ENCODE measurements around the gene C2orf72. TPM values are rescaled to one million over a fixed set of nuclear protein-coding genes. Genes with fewer than 3 reads are reported as not detected.
A peak's percentile ranks its signal among the peaks of the same experiment; 100 is the strongest.

Gene C2orf72
- total and polyA plus RNA-seq, 7 experiments from 2014 or later = 0.60 TPM; not detected in 6

GRCh38 chr2:231038483-231039293, 1.4 kb downstream of the C2orf72 start:
- no peak for DNase-seq
- intact Hi-C loops (cut with micrococcal nuclease) = no loop called here
- Mint-ChIP-seq H3K4me1 (peaks cover 0 to 7% (median 5%) of the 10 kb centered on the region in 7 donors), H3K4me3 (peak overlapping the region; percentile 14 to 78 (median 52)), H3K9me3 (no peaks in the 10 kb centered on the region), H3K27me3 (peaks cover 58 to 75% (median 60%) of the 10 kb centered on the region in 5 donors), H3K36me3 (peaks cover 0 to 4% (median 0%) of the 10 kb centered on the region in 5 donors), H3K27ac (no peak overlapping the region)
- ChIA-PET CTCF (no interaction called here), POLR2A (interaction anchor here (0.6 kb wide), 1 partner anchor 20 kb away, joined by 3 read pairs; no protein-coding TSS in a partner anchor)
- no peak overlapping the region for H3K27ac ChIP-seq (ENCODE audit: low read depth, low read length)
- H3K36me3 ChIP-seq (ENCODE audit: control insufficient read depth in 2 of 3, insufficient read depth in 3 of 3, low read length in 3 of 3) = no peaks in the 10 kb centered on the region
- H3K9me3 ChIP-seq (ENCODE audit: control insufficient read depth in 2 of 3, low read length in 3 of 3) = no peaks in the 10 kb centered on the region
- ATAC-seq = no peak
- H3K27me3 ChIP-seq (ENCODE audit: control insufficient read depth in 2 of 2, insufficient read depth in 2 of 2, low read length in 2 of 2) = peaks cover 6 to 9% of the 10 kb centered on the region in 2 donors
- no peaks in the 10 kb centered on the region for H3K4me1 ChIP-seq (ENCODE audit: control insufficient read depth in 2 of 2, insufficient read depth in 2 of 2, low read length in 2 of 2)
- no peak overlapping the region for H3K4me3 ChIP-seq (ENCODE audit: low read length)

GRCh38 chr2:231039294-231039664, 2.0 kb downstream of the C2orf72 start:
- DNase-seq (no peak), ATAC-seq (no peak)
- ChIA-PET POLR2A (no interaction called here), CTCF (no interaction called here)
- Mint-ChIP-seq H3K9me3 (no peaks in the 10 kb centered on the region), H3K27me3 (peaks cover 55 to 69% (median 58%) of the 10 kb centered on the region in 5 donors), H3K27ac (no peak overlapping the region), H3K4me1 (peaks cover 0 to 7% (median 5%) of the 10 kb centered on the region in 7 donors), H3K36me3 (peaks cover 0 to 4% (median 0%) of the 10 kb centered on the region in 5 donors), H3K4me3 (peak overlapping the region in 3 of 10 donors; percentile 21 to 45 (median 25))
- Histone ChIP-seq H3K4me1 (ENCODE audit: control insufficient read depth in 2 of 2, insufficient read depth in 2 of 2, low read length in 2 of 2) (no peaks in the 10 kb centered on the region), H3K27ac (ENCODE audit: low read depth, low read length) (no peak overlapping the region), H3K9me3 (ENCODE audit: control insufficient read depth in 2 of 3, low read length in 3 of 3) (no peaks in the 10 kb centered on the region), H3K36me3 (ENCODE audit: control insufficient read depth in 2 of 3, insufficient read depth in 3 of 3, low read length in 3 of 3) (no peaks in the 10 kb centered on the region), H3K27me3 (ENCODE audit: control insufficient read depth in 2 of 2, insufficient read depth in 2 of 2, low read length in 2 of 2) (peaks cover 6 to 9% of the 10 kb centered on the region in 2 donors), H3K4me3 (ENCODE audit: low read length) (no peak overlapping the region)
- intact Hi-C loops (cut with micrococcal nuclease) = no loop called here

DNA sequence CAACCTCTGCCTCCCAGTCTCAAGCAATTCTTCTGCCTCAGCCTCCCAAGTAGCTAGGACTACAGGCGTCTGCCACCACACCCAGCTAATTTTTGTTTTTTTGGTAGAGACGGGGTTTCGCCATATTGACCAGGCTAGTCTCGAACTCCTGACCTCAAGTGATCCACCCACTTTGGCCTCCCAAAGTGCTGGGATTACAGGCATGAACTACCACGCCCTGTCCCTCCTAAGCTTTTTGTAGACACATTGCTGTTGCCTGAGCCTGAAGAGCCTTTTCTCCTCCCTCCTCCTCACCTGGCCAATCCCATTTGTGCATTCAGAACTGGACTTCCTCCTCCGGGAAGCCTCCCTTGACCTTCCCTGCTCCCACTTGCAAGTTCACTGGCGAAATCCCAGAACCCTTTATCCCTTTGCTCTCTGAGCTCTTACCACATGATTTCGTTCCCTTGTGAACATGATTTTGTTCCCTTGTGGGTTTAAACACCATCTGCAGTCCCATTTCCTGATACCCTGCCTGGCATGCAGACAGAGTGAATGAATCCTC, 2.6 kb downstream of the C2orf72 start:
- CTCF ChIA-PET = no interaction called here
- H3K27me3 ChIP-seq (ENCODE audit: control insufficient read depth in 2 of 2, insufficient read depth in 2 of 2, low read length in 2 of 2) = peaks cover 6 to 9% of the 10 kb centered on the region in 2 donors

GRCh38 chr2:231041061-231041689, 3.9 kb downstream of the C2orf72 start:
- Histone ChIP-seq H3K27ac (ENCODE audit: low read depth, low read length) (no peak overlapping the region), H3K4me1 (ENCODE audit: control insufficient read depth in 2 of 2, insufficient read depth in 2 of 2, low read length in 2 of 2) (no peaks in the 10 kb centered on the region), H3K27me3 (ENCODE audit: control insufficient read depth in 2 of 2, insufficient read depth in 2 of 2, low read length in 2 of 2) (peaks cover 3 to 7% of the 10 kb centered on the region in 2 donors), H3K9me3 (ENCODE audit: control insufficient read depth in 2 of 3, low read length in 3 of 3) (no peaks in the 10 kb centered on the region), H3K4me3 (ENCODE audit: low read length) (no peak overlapping the region), H3K36me3 (ENCODE audit: control insufficient read depth in 2 of 3, insufficient read depth in 3 of 3, low read length in 3 of 3) (no peaks in the 10 kb centered on the region)
- Mint-ChIP-seq H3K4me1 (peaks cover 0 to 7% (median 5%) of the 10 kb centered on the region in 7 donors), H3K27ac (no peak overlapping the region), H3K27me3 (peaks cover 48 to 56% (median 50%) of the 10 kb centered on the region in 5 donors), H3K4me3 (no peak overlapping the region), H3K9me3 (no peaks in the 10 kb centered on the region), H3K36me3 (peaks cover 0 to 4% (median 0%) of the 10 kb centered on the region in 5 donors)
- DNase-seq = no peak
- no peak for ATAC-seq
- CTCF ChIA-PET = no interaction called here
- intact Hi-C loops (cut with micrococcal nuclease) = no loop called here
- POLR2A ChIA-PET = no interaction called here

More for the DNA sequence above, 2.6 kb downstream of the C2orf72 start:
- Mint-ChIP-seq H3K4me3 (peak overlapping the region in 3 of 10 donors; percentile 11 to 25 (median 21)), H3K27me3 (peaks cover 53 to 63% (median 58%) of the 10 kb centered on the region in 5 donors), H3K36me3 (peaks cover 0 to 4% (median 0%) of the 10 kb centered on the region in 5 donors), H3K9me3 (no peaks in the 10 kb centered on the region), H3K4me1 (peaks cover 0 to 7% (median 5%) of the 10 kb centered on the region in 7 donors), H3K27ac (no peak overlapping the region)
- no peak for ATAC-seq
- no peak overlapping the region for H3K4me3 ChIP-seq (ENCODE audit: low read length)
- no peaks in the 10 kb centered on the region for H3K4me1 ChIP-seq (ENCODE audit: control insufficient read depth in 2 of 2, insufficient read depth in 2 of 2, low read length in 2 of 2)
- no peaks in the 10 kb centered on the region for H3K36me3 ChIP-seq (ENCODE audit: control insufficient read depth in 2 of 3, insufficient read depth in 3 of 3, low read length in 3 of 3)
- POLR2A ChIA-PET = no interaction called here
- no peak for DNase-seq
- no peaks in the 10 kb centered on the region for H3K9me3 ChIP-seq (ENCODE audit: control insufficient read depth in 2 of 3, low read length in 3 of 3)
- intact Hi-C loops (cut with micrococcal nuclease) = no loop called here
- no peak overlapping the region for H3K27ac ChIP-seq (ENCODE audit: low read depth, low read length)

DNA sequence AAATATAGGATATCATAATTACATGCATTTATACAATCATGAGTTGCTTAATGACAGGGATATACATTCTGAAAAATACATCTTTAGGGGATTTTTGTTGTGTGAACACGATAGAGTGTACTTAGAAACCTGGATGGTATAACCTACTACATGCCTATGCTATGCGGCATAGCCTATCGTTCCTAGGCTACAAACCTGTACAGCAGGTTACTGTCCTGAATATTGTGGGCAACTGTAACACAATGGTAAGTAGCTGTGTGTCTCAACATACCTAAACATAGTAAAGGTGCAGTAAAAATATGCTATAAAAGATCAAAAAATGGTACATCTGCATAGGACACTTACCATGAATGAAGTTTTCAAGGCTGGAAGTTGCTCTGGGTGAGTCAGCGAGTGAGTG, 6.5 kb downstream of the C2orf72 start:
- H3K36me3 ChIP-seq (ENCODE audit: control insufficient read depth in 2 of 3, insufficient read depth in 3 of 3, low read length in 3 of 3) = no peaks in the 10 kb centered on the region
- no peak overlapping the region for H3K27ac ChIP-seq (ENCODE audit: low read depth, low read length)
- H3K4me1 ChIP-seq (ENCODE audit: control insufficient read depth in 2 of 2, insufficient read depth in 2 of 2, low read length in 2 of 2) = no peaks in the 10 kb centered on the region
- no peaks in the 10 kb centered on the region for H3K9me3 ChIP-seq (ENCODE audit: control insufficient read depth in 2 of 3, low read length in 3 of 3)
- H3K27me3 Mint-ChIP-seq = peaks cover 32 to 38% (median 34%) of the 10 kb centered on the region in 5 donors
- H3K9me3 Mint-ChIP-seq = no peaks in the 10 kb centered on the region
- no peaks in the 10 kb centered on the region for H3K4me1 Mint-ChIP-seq
- no peak overlapping the region for H3K4me3 Mint-ChIP-seq
- intact Hi-C loops (cut with micrococcal nuclease) = no loop called here
- no peak overlapping the region for H3K27ac Mint-ChIP-seq
- DNase-seq (no peak), ATAC-seq (no peak)
- CTCF ChIA-PET = no interaction called here
- H3K4me3 ChIP-seq (ENCODE audit: low read length) = no peak overlapping the region
- H3K36me3 Mint-ChIP-seq = no peaks in the 10 kb centered on the region
- POLR2A ChIA-PET = no interaction called here
- peaks cover 0 to under 1% of the 10 kb centered on the region in 2 donors for H3K27me3 ChIP-seq (ENCODE audit: control insufficient read depth in 2 of 2, insufficient read depth in 2 of 2, low read length in 2 of 2)

GRCh38 chr2:231046916-231047273, 9.6 kb downstream of the C2orf72 start:
- no peaks in the 10 kb centered on the region for H3K9me3 Mint-ChIP-seq
- Histone ChIP-seq H3K36me3 (ENCODE audit: control insufficient read depth in 2 of 3, insufficient read depth in 3 of 3, low read length in 3 of 3) (no peaks in the 10 kb centered on the region), H3K27me3 (ENCODE audit: control insufficient read depth in 2 of 2, insufficient read depth in 2 of 2, low read length in 2 of 2) (no peaks in the 10 kb centered on the region), H3K4me3 (ENCODE audit: low read length) (no peak overlapping the region), H3K9me3 (ENCODE audit: control insufficient read depth in 2 of 3, low read length in 3 of 3) (no peaks in the 10 kb centered on the region), H3K4me1 (ENCODE audit: control insufficient read depth in 2 of 2, insufficient read depth in 2 of 2, low read length in 2 of 2) (no peaks in the 10 kb centered on the region), H3K27ac (ENCODE audit: low read depth, low read length) (no peak overlapping the region)
- ChIA-PET CTCF (no interaction called here), POLR2A (no interaction called here)
- no peak overlapping the region for H3K27ac Mint-ChIP-seq
- no peak for DNase-seq
- H3K27me3 Mint-ChIP-seq = peaks cover 3 to 12% (median 7%) of the 10 kb centered on the region in 5 donors
- H3K4me3 Mint-ChIP-seq = no peak overlapping the region
- ATAC-seq = no peak
- intact Hi-C loops (cut with micrococcal nuclease) = no loop called here
- no peaks in the 10 kb centered on the region for H3K4me1 Mint-ChIP-seq
- H3K36me3 Mint-ChIP-seq = no peaks in the 10 kb centered on the region
